ENCODE measurements around the gene TMEM240. TPM values are rescaled to one million over a fixed set of nuclear protein-coding genes. Genes with fewer than 3 reads are reported as not detected.
"Not testable (repeated sequence)": the region's sequence is repeated elsewhere in the genome, so short reads cannot be mapped to it uniquely, and the experiment has no call there.

Gene TMEM240
- total RNA-seq, 4 donors from 2014 or later = 3.6 TPM; not detected in 3

DNA sequence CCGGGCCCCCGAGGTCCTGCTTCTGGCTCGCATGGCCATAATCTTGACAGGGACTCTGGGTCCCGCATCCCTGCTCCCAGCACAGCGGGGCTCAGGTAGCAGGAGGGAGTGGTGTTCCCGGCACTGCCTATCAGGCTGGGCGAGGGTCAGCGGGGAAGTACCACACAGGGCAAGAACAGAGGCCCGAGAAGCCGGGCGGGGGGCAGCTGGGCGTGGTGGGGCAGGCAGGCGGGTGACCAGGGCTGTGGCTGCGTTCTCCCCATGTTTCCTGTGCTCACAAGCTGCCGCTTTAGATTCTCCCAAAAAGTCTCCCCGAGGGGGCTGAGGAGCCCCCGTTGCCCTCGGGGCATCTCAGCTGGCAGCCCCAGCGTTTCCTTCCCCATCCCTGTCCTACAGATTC lies 50.6 kb downstream of the TMEM240 start:
- H3K36me3 ChIP-seq = peaks cover 0 to 65% (median 0%) of the 10 kb centered on the region in 3 donors
- DNase-seq = no peak

DNA sequence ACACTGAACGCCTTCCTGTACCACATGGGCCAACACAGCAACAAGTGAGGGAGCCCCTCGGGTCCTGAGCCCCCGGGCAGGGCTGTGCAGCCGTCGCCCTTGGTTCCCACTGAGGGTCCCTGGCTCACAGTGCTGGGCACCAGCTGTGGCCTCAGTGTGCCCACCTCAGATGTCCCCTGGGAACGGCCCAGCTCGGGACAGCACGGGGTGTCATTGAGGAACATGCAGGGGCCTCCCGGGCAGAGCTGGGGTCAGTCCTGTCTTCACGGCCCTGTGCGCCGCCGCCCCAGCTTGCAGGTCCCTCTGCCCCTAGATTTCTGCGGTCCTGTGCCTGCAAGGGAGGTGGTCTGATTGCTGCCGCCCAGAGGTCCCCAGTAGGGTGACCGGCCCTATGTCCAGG lies 51.2 kb downstream of the TMEM240 start:
- Histone ChIP-seq H3K36me3 (peaks cover 0 to 63% (median 0%) of the 10 kb centered on the region in 3 donors), H3K27ac (no peak overlapping the region), H3K4me1 (no peaks in the 10 kb centered on the region), H3K27me3 (no peaks in the 10 kb centered on the region), H3K4me3 (no peak overlapping the region), H3K9me3 (no peaks in the 10 kb centered on the region)
- no peak for DNase-seq
- TF ChIP-seq POLR2A (IDR thresholded peaks at IDR 0.05) = no peak
- TF ChIP-seq, protein P1, sequence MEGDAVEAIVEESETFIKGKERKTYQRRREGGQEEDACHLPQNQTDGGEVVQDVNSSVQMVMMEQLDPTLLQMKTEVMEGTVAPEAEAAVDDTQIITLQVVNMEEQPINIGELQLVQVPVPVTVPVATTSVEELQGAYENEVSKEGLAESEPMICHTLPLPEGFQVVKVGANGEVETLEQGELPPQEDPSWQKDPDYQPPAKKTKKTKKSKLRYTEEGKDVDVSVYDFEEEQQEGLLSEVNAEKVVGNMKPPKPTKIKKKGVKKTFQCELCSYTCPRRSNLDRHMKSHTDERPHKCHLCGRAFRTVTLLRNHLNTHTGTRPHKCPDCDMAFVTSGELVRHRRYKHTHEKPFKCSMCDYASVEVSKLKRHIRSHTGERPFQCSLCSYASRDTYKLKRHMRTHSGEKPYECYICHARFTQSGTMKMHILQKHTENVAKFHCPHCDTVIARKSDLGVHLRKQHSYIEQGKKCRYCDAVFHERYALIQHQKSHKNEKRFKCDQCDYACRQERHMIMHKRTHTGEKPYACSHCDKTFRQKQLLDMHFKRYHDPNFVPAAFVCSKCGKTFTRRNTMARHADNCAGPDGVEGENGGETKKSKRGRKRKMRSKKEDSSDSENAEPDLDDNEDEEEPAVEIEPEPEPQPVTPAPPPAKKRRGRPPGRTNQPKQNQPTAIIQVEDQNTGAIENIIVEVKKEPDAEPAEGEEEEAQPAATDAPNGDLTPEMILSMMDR (IDR thresholded peaks at IDR 0.05) = no peak

More for the DNA sequence above, 50.6 kb downstream of the TMEM240 start:
- Histone ChIP-seq H3K4me1 (no peaks in the 10 kb centered on the region), H3K27me3 (no peaks in the 10 kb centered on the region), H3K27ac (no peak overlapping the region), H3K4me3 (no peak overlapping the region), H3K9me3 (no peaks in the 10 kb centered on the region)
- TF ChIP-seq POLR2A (IDR thresholded peaks at IDR 0.05) = no peak
- TF ChIP-seq, protein P1 (IDR thresholded peaks at IDR 0.05) = no peak

- Histone ChIP-seq H3K36me3 (peaks cover 0 to 74% (median 0%) of the 10 kb centered on the region in 3 donors), H3K4me3 (no peak overlapping the region), H3K4me1 (no peaks in the 10 kb centered on the region), H3K27ac (no peak overlapping the region), H3K9me3 (no peaks in the 10 kb centered on the region), H3K27me3 (no peaks in the 10 kb centered on the region)
- no peak for DNase-seq
- TF ChIP-seq, protein P1 (IDR thresholded peaks at IDR 0.05) = no peak
- no peak for TF ChIP-seq POLR2A (IDR thresholded peaks at IDR 0.05)
Measured at GRCh38 chr1:1487701-1488100, 52.7 kb downstream of the TMEM240 start.

GRCh38 chr1:1485755-1486317 lies 54.6 kb downstream of the TMEM240 start:
- not testable (repeated sequence) for H3K9me3 ChIP-seq, H3K4me3 ChIP-seq, DNase-seq, H3K27ac ChIP-seq, H3K4me1 ChIP-seq, H3K27me3 ChIP-seq
- H3K36me3 ChIP-seq = peaks cover 0 to 69% (median 0%) of the 10 kb centered on the region in 3 donors

GRCh38 chr1:1484976-1485750 lies 55.3 kb downstream of the TMEM240 start:
- not testable (repeated sequence) for H3K9me3 ChIP-seq, H3K4me1 ChIP-seq, H3K27ac ChIP-seq, H3K27me3 ChIP-seq, DNase-seq, H3K4me3 ChIP-seq
- peaks cover 0 to 69% (median 0%) of the 10 kb centered on the region in 3 donors for H3K36me3 ChIP-seq

Other genes with a start within 250 kb of the TMEM240 start
- 100 to 1,000 TPM in 2 of 4 donors, 10 to 100 TPM in 2; 78.1 to 156 (median 110) TPM for gene ACAP3, start 232.7 kb downstream of the TMEM240 start, total RNA-seq
- gene PUSL1, start 232.0 kb downstream of the TMEM240 start, total RNA-seq = 10 to 100 TPM; 12.4 to 38.9 (median 24.4) TPM
- gene INTS11, start 216.0 kb downstream of the TMEM240 start, total RNA-seq = 100 to 1,000 TPM; 146 to 359 (median 273) TPM
- 10 to 100 TPM; 10.7 to 94.0 (median 84.6) TPM for gene CPTP, start 215.8 kb downstream of the TMEM240 start, total RNA-seq
- 1 to 10 TPM; 2.1 to 5.8 (median 3.0) TPM for gene TAS1R3, start 209.3 kb downstream of the TMEM240 start, total RNA-seq
- gene DVL1, start 191.2 kb downstream of the TMEM240 start, total RNA-seq = 100 to 1,000 TPM in 3 of 4 donors, 10 to 100 TPM in 1; 76.0 to 196 (median 164) TPM
- 10 to 100 TPM; 11.7 to 56.1 (median 35.6) TPM for gene MXRA8, start 182.1 kb downstream of the TMEM240 start, total RNA-seq
- 100 to 1,000 TPM; 122 to 172 (median 134) TPM for gene AURKAIP1, start 165.4 kb downstream of the TMEM240 start, total RNA-seq
- gene CCNL2, start 141.3 kb downstream of the TMEM240 start, total RNA-seq = 1,000 to 10,000 TPM in 1 of 4 donors, 100 to 1,000 TPM in 3; 216 to 1,008 (median 423) TPM
- gene MRPL20, start 133.3 kb downstream of the TMEM240 start, total RNA-seq = 10 to 100 TPM; 58.2 to 94.1 (median 78.2) TPM
- gene ANKRD65, start 119.3 kb downstream of the TMEM240 start, total RNA-seq = 10 to 100 TPM in 1 of 4 donors, 1 to 10 TPM in 2, under 1 TPM in 1; 0.54 to 11.6 (median 2.0) TPM
- 10 to 100 TPM in 1 of 4 donors, 1 to 10 TPM in 3; 3.2 to 14.0 (median 6.7) TPM for gene VWA1, start 104.9 kb downstream of the TMEM240 start, total RNA-seq
- gene ATAD3C, start 90.9 kb downstream of the TMEM240 start, total RNA-seq = under 1 TPM in 1 of 4 donors, not detected in 3; 0.27 TPM
- 100 to 1,000 TPM in 1 of 4 donors, 10 to 100 TPM in 3; 26.9 to 130 (median 35.0) TPM for gene ATAD3B, start 68.9 kb downstream of the TMEM240 start, total RNA-seq
- 10 to 100 TPM; 14.9 to 72.6 (median 24.4) TPM for gene ATAD3A, start 28.5 kb downstream of the TMEM240 start, total RNA-seq
- 100 to 1,000 TPM; 146 to 182 (median 163) TPM for gene SSU72, start 34.2 kb upstream of the TMEM240 start, total RNA-seq
- 1 to 10 TPM; 4.1 to 6.9 (median 5.7) TPM for gene FNDC10, start 59.5 kb upstream of the TMEM240 start, total RNA-seq
- 100 to 1,000 TPM in 3 of 4 donors, 10 to 100 TPM in 1; 68.3 to 162 (median 113) TPM for gene MIB2, start 74.9 kb upstream of the TMEM240 start, total RNA-seq
- gene MMP23B, start 91.5 kb upstream of the TMEM240 start, total RNA-seq = 1 to 10 TPM; 1.8 to 5.9 (median 4.1) TPM
- 100 to 1,000 TPM in 1 of 4 donors, 10 to 100 TPM in 3; 25.7 to 124 (median 40.9) TPM for gene CDK11B, start 118.4 kb upstream of the TMEM240 start, total RNA-seq
- 100 to 1,000 TPM in 2 of 4 donors, 10 to 100 TPM in 2; 76.9 to 132 (median 103) TPM for gene SLC35E2B, start 152.2 kb upstream of the TMEM240 start, total RNA-seq
- gene CDK11A, start 183.7 kb upstream of the TMEM240 start, total RNA-seq = 100 to 1,000 TPM; 129 to 269 (median 199) TPM
- 100 to 1,000 TPM; 115 to 210 (median 162) TPM for gene NADK, start 237.8 kb upstream of the TMEM240 start, total RNA-seq

Measured in Peyer's patch (tissue), 4 donors.